Renal cortex interstitium (tissue), 11 donors: ENCODE data around the gene PALLD. TPM values are rescaled to one million over a fixed set of nuclear protein-coding genes. Genes with fewer than 3 reads are reported as not detected.
"Not testable (repeated sequence)": the region's sequence is repeated elsewhere in the genome, so short reads cannot be mapped to it uniquely, and the experiment has no call there.

Experiments used
- DNase-seq, 11 donors: peaks; one replicate each; pipeline ENCODE4 v3.0.0-alpha.2; 2013; ENCODE audit warnings: low read depth in 9 of 11, low spot score in 4 of 11; ENCODE audit errors: extremely low read depth in 1 of 11
- polyA plus RNA-seq, 3 donors: library from polyadenylated mRNA; unstranded; fragments of 120-200 nt; gene quantifications; one replicate each; pipeline ENCODE4 v1.2.1, GENCODE V29; 2013; ENCODE audit not compliant: insufficient read length in 3 of 3

The PALLD gene
- polyA plus RNA-seq, 3 donors: 182 to 194 (median 191) TPM

DNA sequence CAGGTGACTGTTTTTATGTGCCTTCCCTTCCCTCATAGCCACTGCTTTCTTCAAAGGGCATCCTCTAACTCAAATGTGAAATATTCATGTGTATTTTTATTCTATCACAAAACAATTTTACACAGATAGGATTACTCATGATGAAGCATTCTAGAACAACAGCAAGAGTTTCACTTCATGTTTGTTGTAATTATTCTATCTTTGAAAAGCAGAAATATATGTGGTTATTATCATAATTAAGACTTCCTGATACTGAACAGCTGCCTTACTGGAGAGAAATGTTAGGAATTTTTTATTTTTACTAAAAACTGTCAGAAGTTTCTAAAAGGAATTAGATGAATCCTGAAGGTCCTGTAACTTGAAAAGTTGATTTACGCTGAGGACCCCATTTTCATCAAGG, 229.1 kb downstream of the PALLD start:
- DNase-seq: no peak

DNA sequence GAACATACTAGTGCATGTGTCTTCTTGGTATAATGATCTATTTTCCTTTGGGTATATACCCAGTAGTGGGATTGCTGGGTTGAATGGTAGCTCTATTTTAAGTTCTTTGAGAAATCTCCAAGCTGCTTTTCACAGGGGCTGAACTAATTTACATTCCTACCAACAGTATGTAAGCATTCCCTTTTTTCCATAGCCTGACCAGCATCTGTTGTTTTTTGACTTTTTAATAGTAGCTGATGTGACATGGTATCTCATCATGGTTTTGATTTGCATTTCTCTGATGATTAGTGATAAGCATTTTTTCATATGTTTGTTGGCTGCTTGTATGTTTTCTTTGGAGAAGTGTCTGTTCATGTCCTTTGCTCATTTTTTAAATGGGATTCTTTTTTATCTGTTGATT, 230.3 kb downstream of the PALLD start:
- not testable (repeated sequence) for DNase-seq

DNA sequence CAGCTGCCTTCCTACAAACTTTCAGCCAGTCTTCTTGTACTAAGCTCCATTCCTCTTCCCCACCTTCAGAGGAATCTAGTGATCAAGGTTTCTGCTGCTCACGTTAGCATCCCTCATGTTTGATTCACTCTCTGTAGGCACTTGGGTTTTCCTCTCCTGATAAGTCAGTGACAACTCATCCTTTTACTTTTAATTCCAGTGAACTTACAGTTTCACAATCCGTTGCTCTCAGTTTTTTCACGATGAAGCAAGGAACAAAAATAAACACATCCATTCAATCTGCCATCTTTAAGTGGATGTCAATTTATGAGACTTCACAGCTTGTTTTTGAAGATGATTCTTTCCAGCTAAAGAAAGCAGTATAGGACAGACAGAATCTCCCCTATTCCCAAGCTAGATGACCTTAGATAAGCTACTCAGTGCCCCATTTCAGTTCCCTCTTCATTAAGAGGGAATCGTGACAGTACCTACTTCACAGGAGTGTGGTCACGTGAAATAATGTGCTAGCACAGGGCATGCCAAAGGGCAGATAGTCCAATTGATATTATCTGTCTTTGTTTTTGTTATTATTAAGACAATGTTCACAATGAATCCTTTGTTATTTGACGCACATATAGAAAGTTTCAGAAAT, 234.3 kb downstream of the PALLD start:
- DNase-seq: no peak

DNA sequence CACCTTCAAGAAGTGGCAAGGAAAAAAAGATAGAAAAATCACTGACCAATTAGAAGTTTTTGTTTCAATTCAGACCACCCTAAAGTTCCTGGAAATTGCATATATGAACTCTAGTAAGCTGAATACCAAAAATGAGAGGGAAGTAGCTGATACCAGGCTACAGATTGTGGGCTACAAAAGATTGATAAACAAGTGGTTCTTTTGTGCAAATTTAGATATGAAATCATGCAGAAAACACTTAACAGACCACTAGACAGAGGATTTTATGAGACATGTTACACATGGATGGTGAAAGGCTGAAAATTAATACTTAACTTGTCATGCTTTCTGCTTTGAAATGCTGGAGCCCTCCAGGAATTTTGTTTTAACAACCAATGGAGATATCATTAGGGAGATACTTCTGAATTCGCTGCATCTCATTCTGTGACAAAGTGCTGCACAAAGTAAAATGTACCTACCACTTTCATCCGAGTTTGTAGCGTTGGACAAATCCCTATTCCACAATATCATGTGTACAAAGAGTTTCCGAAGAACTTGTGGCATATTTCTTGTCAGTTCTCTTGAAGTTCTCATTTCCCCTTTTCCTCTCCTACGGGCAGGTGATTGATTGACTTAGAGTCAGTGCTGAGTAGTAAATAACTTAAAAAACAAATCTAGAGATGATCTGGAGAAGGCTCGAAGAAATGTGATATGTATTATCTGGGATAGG, 235.0 kb downstream of the PALLD start:
- no peak for DNase-seq

DNA sequence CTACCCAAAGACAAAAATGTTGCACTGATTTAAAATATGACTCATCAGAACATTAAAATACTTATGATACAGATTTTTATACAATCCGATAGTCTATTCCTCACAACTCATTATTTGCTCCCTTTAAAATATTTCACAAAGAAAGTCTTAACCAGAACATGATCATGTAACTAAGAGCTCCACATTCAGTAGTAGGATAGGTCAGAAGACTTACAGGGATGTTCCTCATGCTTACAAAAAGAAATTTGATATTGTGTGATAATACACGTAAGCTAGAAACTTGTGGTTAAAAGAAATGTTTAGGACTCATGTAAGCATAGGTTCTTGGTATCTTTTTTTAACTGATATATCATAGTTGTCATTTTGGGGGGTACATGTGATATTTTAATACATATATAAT, 235.9 kb downstream of the PALLD start:
- no peak for DNase-seq

DNA sequence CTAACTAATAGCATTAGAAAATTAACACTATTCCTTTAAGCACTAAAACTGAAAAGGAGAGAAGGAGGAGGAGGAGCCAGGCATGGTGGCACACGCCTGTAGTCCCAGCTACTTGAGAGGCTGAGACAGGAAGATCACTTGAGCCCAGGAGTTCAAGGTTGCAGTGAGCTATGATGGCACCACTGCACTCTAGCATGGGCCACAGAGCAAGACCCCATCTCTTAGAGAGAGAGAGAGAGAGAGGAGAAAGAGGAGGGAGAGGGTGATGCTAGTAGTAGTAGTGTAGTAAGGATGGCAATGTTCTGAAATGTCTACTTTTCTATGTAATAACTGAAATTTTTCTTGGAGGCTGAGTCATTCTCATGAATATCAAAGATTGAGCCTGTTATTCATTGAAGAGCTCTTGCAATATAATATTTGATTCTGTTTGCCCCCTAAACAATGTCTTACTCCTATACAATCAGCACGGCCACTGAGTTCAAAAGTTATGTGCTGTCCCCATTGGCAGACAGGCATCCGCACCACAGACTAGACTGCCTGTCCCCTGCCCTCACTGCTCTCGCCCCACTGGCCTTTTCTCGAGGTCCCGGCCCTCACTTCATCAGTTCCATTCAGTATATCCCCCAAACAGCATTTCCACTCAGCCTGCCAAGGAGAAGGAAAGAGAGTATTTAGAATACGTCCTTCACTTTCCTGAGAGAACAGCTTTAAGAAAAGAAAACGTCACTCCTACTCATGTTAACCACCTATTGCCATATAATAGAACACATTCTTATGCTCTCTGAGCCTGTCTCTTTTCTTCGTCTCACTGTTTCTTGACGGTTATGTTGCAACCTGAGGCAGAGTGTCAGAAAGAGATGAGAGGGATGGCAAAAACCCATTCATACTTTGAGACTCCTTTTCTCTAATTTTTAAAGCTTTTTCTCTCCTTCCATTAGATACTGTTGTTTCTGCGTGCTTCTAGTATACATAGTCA, 238.1 kb downstream of the PALLD start:
- DNase-seq: no peak

DNA sequence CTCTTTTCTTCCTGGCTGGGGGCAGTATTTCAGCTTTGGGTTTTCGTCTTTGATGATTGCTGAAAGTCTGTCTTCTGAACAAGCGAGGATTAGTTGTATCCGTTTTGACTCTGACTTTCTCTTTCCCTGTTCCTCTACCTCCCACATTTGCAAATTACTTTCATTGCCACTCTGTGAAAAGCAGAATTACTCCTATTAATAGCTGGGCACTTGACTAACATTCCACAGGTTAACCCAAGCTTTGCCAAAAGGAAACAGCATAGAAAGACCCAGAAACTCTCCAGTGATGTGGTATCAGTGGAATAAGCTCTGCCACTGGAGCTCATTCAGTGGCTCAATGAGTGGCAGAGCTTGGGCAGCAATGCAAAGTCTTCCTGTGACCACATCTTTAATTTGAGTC, 238.9 kb downstream of the PALLD start:
- no peak for DNase-seq

DNA sequence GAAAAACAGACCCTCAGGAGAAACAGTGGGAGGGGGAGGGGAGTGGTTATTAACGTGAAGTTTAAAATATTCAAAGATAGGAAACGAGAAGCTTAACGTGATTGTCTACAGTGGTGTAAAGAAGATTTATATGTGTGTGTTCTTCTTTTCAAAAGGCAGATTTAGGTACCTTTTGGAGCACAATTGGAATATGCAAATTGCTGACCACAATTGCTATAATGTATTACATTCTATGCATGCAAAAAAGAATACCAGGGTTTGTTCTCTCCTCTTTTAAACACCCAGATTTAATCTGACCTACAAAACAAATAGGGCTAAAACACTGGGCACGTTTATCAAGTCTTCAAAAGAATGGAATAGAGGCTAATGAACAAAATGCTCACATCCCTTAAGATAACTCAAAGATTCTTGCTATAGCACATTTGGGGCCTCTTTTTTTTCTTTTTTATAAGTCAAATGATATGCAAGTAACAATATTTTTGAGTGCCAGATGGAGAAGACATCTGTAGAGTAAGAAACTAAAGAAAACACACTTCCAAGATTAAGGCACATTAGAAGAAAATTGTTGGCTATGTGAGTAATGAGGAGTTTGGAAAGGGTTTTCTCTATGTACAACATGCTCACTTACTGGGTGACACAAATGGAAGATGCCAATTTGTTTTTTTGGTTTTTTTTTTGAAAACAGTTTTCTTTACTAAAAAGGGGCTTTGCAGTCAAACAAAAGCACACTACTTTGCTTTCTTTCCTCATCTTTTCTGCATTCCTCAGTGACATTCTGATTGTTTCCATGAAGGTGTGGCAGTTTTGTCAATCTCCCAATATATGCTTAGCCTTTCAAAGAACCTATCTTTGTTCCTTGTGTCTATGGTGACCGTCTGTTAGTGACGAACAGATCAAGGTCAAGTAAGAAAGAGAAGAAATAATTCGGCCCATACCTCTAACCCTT, 240.3 kb downstream of the PALLD start:
- no peak for DNase-seq

DNA sequence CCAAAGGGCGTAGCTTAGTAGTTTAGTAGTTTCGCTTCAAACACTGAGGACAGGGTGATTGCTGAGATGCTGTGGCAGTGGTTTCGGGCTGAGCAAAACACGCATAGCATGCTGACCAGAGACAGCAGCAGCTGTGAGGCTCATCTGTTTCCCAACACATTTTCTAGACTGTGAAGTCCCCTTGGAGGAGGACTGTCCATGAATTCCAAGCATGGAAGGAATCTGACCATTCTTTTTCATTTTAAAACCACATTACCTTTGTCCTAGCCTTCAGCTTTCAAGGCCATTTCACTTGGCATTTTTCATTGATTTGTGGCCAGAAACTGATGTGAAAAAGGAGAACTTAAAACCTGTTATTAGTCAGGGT, 240.9 kb downstream of the PALLD start:
- DNase-seq: no peak

DNA sequence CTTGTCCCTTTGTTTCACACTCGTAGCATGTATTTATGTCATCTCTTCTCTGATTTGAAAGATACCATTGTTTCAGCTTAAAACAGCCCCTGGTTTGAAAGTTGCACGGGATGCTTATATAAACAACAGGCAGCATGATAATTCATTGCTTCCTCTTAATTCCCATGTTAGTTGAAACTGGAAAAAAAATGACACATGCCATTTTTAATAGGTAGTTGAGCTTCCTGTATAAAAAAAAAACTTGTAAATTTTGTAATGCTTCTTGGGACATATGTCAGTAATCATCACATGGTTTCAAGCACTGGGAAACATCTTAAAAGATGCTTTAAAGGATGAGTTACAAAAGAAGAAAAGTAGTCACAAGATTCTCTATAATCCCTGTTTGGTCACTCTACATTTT, 243.0 kb downstream of the PALLD start:
- DNase-seq: no peak

DNA sequence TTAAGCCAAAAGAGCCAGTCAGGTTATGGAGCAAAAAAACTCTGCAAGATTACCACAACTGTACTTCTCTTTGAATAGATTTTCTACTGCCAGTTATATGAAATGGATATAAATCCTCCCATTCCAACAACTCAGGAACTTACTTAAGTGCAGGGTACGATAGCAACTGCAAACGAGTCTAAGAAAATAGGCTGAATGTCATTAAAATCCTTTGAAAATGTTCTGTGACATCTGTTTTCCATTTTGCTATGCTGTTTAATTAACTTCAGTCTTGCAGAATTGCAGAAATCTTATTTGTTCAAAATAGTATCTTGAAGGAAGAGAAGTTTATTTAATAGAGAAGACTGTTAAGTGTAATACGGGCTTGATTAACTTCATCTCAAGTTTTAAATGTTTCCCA, 243.8 kb downstream of the PALLD start:
- no peak for DNase-seq

DNA sequence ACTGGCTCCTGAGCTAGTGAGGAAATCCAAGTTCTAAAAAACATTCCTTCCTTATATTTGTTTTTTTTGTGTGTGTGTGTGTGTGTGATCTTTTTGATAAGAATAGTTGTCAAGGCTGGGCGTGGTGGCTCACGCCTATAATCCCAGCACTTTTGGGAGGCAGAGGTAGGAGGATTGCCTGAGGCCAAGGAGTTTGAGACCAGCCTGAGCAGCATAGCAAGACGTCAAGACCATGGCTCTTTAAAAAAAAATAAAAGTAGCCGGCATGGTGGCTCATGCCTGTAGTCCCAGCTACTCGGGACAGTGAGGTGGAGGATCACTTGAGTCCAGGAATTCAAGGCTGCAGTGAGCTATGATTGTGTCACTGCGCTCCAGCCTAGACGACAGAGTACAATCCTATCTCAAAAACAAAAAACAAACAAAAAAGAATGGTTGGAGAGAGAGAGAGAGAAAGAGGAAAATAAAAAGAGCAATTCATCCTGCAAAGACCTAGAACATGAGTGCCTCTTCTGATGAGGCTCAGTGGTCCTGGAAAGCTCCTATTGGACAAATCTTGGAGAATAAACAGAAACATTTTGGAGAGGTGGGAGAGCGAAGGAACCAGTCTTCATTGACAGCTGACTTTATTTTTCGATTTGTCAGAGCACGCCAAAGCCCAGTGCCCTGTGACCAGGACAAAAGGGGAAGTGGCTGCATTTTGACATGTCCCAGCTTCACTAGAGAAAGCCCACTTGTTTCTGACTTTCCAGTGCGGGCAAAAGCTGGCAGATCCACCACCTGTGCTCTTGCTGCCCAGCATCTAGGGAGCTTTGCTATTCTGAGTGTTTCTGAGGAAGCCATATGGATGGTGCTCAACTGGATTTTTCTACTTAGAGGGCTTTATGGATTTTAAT, 244.7 kb downstream of the PALLD start:
- no peak for DNase-seq

DNA sequence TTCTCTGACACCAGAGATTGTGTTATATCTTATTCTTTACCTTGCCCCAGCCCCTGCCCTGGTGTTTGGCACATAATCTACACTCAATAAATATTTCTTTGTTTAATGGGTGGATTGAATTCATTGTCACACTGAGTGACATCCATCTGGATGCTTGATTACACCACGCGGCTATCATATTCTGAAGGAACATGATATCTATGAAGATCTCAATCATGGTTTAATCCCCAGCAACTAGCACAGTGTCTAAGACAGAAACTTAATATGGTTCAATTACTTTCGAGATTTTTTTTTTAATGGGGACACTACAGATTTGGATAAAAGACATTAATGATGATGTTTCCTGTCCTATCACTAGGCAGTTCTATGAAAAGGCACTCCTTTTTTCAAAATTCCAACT, 246.3 kb downstream of the PALLD start:
- no peak for DNase-seq

DNA sequence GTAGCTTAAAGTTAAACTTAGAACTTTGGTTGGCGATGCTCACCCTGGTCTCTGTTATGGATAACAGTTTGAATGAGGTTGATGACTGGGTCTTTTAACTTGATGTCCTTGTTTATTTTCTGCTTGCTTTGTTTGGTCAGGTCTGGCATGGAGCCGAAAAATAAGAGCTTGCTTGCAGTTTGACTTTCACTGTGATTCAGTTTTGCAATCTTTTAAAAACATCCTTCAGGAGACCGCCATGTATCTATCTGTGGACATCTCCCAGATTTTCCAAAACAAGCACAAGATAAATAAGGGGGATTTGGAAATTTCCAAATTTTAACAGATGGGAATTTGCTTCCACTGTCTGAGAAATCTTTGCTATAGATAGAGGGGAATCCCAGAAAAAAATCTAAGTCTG, 246.7 kb downstream of the PALLD start:
- DNase-seq: no peak

DNA sequence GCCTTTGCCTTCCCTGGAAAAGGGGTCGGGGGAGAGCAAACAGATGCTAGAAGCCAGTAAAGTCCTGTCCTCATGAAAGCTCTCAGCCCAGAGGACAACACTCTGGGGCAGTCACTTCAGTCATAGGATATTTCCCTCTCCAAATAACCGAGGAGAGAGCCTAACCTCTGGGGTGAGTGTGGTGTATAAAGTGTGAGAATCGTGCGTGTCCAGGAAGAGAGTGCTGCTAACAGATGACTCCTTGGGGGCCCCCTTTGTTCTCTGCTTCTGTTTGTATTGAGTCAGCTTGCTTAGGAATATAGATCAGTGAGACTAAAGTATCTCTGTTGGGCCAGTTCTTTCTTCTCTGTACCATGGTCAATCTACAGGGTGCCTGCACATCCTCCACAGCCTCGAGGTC, 247.2 kb downstream of the PALLD start:
- DNase-seq: no peak

DNA sequence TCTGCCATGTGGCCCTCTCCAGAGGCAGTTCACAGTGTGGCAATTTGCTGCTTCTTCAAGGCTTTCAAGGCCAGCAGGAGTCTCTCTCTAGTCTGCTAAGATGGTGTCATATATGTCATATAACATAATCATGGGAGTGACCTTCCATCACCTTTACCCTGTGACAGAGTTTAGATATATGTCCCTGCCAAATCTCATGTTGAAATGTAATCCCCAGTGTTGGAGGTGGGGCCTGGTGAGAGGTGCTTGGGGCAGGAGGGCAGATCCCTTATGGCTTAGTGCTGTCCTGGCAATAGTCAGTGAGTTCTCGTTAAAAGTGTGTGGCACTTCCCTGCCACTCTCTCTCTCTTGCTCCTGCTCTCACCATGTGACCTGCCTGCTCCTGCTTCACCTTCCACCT, 252.0 kb downstream of the PALLD start:
- DNase-seq: no peak

DNA sequence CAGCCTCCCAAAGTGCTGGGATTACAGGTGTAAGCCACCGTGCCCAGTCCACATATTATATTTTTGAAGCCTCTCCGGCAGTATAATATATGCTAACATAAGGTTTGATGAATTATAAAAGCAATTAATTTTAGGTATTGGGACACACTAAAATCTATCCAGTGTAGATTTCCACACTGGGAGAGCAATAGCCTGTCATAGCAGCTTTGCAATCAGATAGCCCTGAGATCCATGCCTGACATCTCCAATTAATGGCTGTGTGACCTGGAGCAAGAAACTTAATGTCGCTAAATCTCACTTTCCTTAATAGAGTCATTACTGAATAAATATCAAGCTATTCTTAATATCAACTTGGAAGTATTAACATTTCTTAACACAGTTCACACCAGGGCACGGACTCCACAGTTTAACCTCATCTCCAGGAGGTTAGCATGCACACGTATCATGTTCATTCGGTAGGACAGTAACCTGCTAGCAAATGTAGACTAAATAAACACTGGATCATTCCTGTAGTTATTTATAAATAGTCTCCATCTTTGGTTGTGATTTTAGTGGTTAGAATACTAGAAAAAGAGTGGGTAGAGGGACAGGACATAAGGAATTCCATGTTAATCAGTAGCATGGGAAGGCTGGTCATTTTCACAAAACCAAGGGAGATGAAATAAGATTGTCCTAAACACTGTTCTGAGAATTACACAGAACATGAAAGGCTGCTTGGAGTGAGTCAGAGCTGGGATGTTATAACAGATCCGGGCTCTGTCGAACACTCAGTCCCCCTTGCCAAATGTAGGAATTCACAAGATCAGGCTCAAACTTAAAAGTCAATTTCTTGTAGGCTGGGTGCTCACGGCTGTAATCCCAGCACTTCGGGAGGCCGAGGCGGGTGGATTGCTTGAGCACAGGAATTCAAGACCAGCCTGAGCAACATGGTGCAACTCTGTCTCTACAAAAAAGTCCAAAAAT, 254.7 kb downstream of the PALLD start:
- no peak for DNase-seq
